ENCODE data around the gene EI24.

Gene EI24

DNA sequence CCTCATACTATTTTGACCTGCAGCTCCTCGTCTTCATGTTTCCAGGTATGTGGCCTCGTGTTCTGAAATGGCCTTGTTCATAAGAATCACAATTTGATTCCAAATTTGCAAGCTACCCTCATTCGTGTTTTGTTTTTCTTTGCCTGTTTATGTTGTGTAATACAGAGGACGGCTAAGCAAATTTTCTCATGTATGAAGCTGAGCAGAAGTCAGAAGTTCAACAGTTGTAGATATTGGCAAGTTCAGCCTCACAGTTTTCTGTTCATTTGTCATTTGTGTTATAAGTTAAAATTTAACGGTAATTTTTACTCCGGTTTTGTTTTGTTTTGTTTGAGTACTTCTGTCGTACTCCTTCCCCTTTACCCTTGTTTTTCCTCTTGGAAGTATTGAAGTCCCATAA is 40.3 kb downstream of the EI24 start:
- Histone ChIP-seq H3K4me3 (ENCODE audit: low read length) (no peak overlapping the region), H3K4me2 (ENCODE audit: low read length) (no peak overlapping the region), H3K36me3 (replicated peaks; ENCODE audit: low read depth, low read length) (peaks cover 81% of the 10 kb centered on the region), H4K20me1 (ENCODE audit: insufficient read depth, low read length) (no peaks in the 10 kb centered on the region), H3K4me1 (ENCODE audit: low read length) (no peaks in the 10 kb centered on the region), H3K9me3 (ENCODE audit: insufficient read depth, low read length) (no peaks in the 10 kb centered on the region), H3K27ac (ENCODE audit: low read length) (no peak overlapping the region), H3K79me2 (ENCODE audit: low read length) (no peaks in the 10 kb centered on the region), H2AFZ (ENCODE audit: low read depth, low read length) (no peak overlapping the region), H3K27me3 (ENCODE audit: low read depth, low read length) (no peaks in the 10 kb centered on the region), H3K9ac (ENCODE audit: low read length) (no peak overlapping the region)
- TF ChIP-seq EZH2phosphoT487 (IDR thresholded peaks at IDR 0.05; ENCODE audit: low read depth) (no peak), CTCF (IDR thresholded peaks at IDR 0.05; ENCODE audit: low read depth, low read length) (no peak)

DNA sequence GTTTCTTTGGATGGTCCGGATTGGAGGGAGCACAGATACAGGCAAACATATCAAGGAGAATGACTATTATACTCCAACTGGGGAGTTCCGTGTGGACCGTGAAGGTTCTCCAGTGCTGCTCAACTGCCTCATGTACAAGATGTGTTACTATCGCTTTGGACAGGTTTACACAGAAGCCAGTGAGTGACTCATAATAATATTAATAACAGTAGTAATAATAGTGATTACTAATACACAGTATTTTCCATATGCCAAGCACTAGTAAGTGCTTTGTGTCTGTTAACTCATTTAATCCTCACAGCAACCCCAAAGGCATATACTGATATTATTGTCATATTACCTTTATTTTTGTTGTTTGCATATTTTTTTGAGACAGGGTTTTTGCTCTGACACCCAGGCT is 49.1 kb downstream of the EI24 start:
- Histone ChIP-seq H2AFZ (ENCODE audit: low read depth, low read length) (no peak overlapping the region), H3K9me3 (ENCODE audit: insufficient read depth, low read length) (no peaks in the 10 kb centered on the region), H3K4me2 (ENCODE audit: low read length) (no peak overlapping the region), H4K20me1 (ENCODE audit: insufficient read depth, low read length) (no peaks in the 10 kb centered on the region), H3K27me3 (ENCODE audit: low read depth, low read length) (no peaks in the 10 kb centered on the region), H3K4me1 (ENCODE audit: low read length) (no peaks in the 10 kb centered on the region), H3K4me3 (ENCODE audit: low read length) (no peak overlapping the region), H3K36me3 (replicated peaks; ENCODE audit: low read depth, low read length) (peaks cover 64% of the 10 kb centered on the region), H3K27ac (ENCODE audit: low read length) (no peak overlapping the region), H3K79me2 (ENCODE audit: low read length) (no peaks in the 10 kb centered on the region), H3K9ac (ENCODE audit: low read length) (no peak overlapping the region)
- no peak for TF ChIP-seq CTCF (IDR thresholded peaks at IDR 0.05; ENCODE audit: low read depth, low read length)
- no peak for TF ChIP-seq EZH2phosphoT487 (IDR thresholded peaks at IDR 0.05; ENCODE audit: low read depth)

GRCh38 chr11:125621995-125622394 is 52.7 kb downstream of the EI24 start:
- H3K4me3 ChIP-seq (ENCODE audit: low read length) = no peak overlapping the region
- TF ChIP-seq EZH2phosphoT487 (IDR thresholded peaks at IDR 0.05; ENCODE audit: low read depth) = no peak
- TF ChIP-seq CTCF (IDR thresholded peaks at IDR 0.05; ENCODE audit: low read depth, low read length) = no peak
- no peak overlapping the region for H3K9ac ChIP-seq (ENCODE audit: low read length)
- no peaks in the 10 kb centered on the region for H3K27me3 ChIP-seq (ENCODE audit: low read depth, low read length)
- 0 out of 2 replicates have a peak, but pooled peaks cover 1% of the 10 kb centered on the region for H4K20me1 ChIP-seq (ENCODE audit: insufficient read depth, low read length)
- H3K27ac ChIP-seq (ENCODE audit: low read length) = no peak overlapping the region
- H3K9me3 ChIP-seq (ENCODE audit: insufficient read depth, low read length) = no peaks in the 10 kb centered on the region
- H3K4me1 ChIP-seq (ENCODE audit: low read length) = peaks cover 8% of the 10 kb centered on the region
- H3K79me2 ChIP-seq (ENCODE audit: low read length) = peaks cover 20% of the 10 kb centered on the region
- no peak overlapping the region for H3K4me2 ChIP-seq (ENCODE audit: low read length)
- no peak overlapping the region for H2AFZ ChIP-seq (ENCODE audit: low read depth, low read length)
- H3K36me3 ChIP-seq (replicated peaks; ENCODE audit: low read depth, low read length) = peaks cover 48% of the 10 kb centered on the region

GRCh38 chr11:125623064-125623463 is 53.8 kb downstream of the EI24 start:
- no peaks in the 10 kb centered on the region for H3K9me3 ChIP-seq (ENCODE audit: insufficient read depth, low read length)
- 0 out of 2 replicates have a peak, but pooled peaks cover 6% of the 10 kb centered on the region for H4K20me1 ChIP-seq (ENCODE audit: insufficient read depth, low read length)
- no peaks in the 10 kb centered on the region for H3K27me3 ChIP-seq (ENCODE audit: low read depth, low read length)
- no peak overlapping the region for H3K9ac ChIP-seq (ENCODE audit: low read length)
- no peak overlapping the region for H3K4me3 ChIP-seq (ENCODE audit: low read length)
- H3K4me2 ChIP-seq (ENCODE audit: low read length) = no peak overlapping the region
- no peak for TF ChIP-seq CTCF (IDR thresholded peaks at IDR 0.05; ENCODE audit: low read depth, low read length)
- TF ChIP-seq EZH2phosphoT487 (IDR thresholded peaks at IDR 0.05; ENCODE audit: low read depth) = no peak
- no peak overlapping the region for H3K27ac ChIP-seq (ENCODE audit: low read length)
- H3K79me2 ChIP-seq (ENCODE audit: low read length) = peaks cover 31% of the 10 kb centered on the region
- H3K36me3 ChIP-seq (replicated peaks; ENCODE audit: low read depth, low read length) = peaks cover 46% of the 10 kb centered on the region
- no peak overlapping the region for H2AFZ ChIP-seq (ENCODE audit: low read depth, low read length)
- peaks cover 14% of the 10 kb centered on the region for H3K4me1 ChIP-seq (ENCODE audit: low read length)
